GM23248 (cell line): ENCODE data around the gene CXCL6.

Source experiments
- EZH2 ChIP-seq: fragments of 200-600 bp; sonication (generic); IDR thresholded peaks from 2 replicates; pipeline ENCODE4 v1.6.1; 2018; ENCODE audit warnings: antibody characterized with exemption, mild to moderate bottlenecking; ENCODE audit not compliant: insufficient read depth, poor library complexity, severe bottlenecking
- EZH2phosphoT487 ChIP-seq: fragments of 200-600 bp; sonication (generic); IDR thresholded peaks from 2 replicates; pipeline ENCODE4 v1.6.1; 2018; ENCODE audit warnings: antibody characterized with exemption, moderate library complexity, mild to moderate bottlenecking, low read depth; ENCODE audit not compliant: insufficient read depth

DNA sequence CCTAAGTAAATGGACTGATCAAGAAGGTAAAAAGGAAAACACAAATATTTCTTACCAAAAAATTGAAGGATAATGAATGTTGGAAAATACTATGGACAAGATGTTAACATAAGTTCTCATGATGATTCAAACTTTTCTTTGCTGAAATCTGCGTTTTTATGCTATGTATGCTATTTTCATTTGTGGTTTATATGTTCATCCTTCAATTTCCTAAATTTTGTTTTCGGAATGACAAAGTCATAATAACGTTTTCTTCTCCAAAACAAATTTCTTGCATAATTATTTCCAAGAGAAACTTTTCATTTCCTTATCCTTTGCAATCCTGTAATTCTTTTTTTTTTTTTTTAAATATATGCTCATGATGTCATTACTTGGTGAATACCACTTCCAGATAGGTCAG, 24.4 kb downstream of the CXCL6 start:
- TF ChIP-seq EZH2phosphoT487 (no peak), EZH2 (no peak)
